Endothelial cell (in vitro differentiated cells): Measurements from ENCODE around the gene BSPRY. TPM values are rescaled to one million over a fixed set of nuclear protein-coding genes. Genes with fewer than 3 reads are reported as not detected.

ENCODE experiments used
- DNase-seq: peaks from one replicate; pipeline ENCODE4 v3.0.0; 2021; ENCODE audit warnings: low spot score
- H3K27ac Mint-ChIP-seq: one replicate; pipeline ENCODE4 v1.8.0; 2021; ENCODE audit warnings: mixed read lengths, inconsistent platforms; ENCODE audit not compliant: unreplicated experiment
- H3K27me3 Mint-ChIP-seq: one replicate; pipeline ENCODE4 v1.8.0; 2021; ENCODE audit warnings: mild to moderate bottlenecking, moderate library complexity, mixed read lengths, inconsistent platforms; ENCODE audit not compliant: unreplicated experiment
- H3K36me3 Mint-ChIP-seq: one replicate; pipeline ENCODE4 v1.8.0; 2021; ENCODE audit warnings: mild to moderate bottlenecking, low read depth, mixed read lengths, inconsistent platforms; ENCODE audit not compliant: unreplicated experiment
- H3K4me1 Mint-ChIP-seq: one replicate; pipeline ENCODE4 v1.8.0; 2021; ENCODE audit warnings: mild to moderate bottlenecking, mixed read lengths, inconsistent platforms; ENCODE audit not compliant: unreplicated experiment
- H3K4me3 Mint-ChIP-seq: one replicate; pipeline ENCODE4 v1.8.0; 2021; ENCODE audit warnings: mild to moderate bottlenecking, mixed read lengths, inconsistent platforms; ENCODE audit not compliant: unreplicated experiment
- H3K9me3 Mint-ChIP-seq: one replicate; pipeline ENCODE4 v1.8.0; 2021; ENCODE audit warnings: mixed read lengths, inconsistent platforms; ENCODE audit not compliant: unreplicated experiment
- total RNA-seq: library from RNA; stranded (reverse); fragmentation: NEBNext Ultra II Directional; extraction: Animal tissue kit (Norgen Biotek cat#: 25700); gene quantifications from one replicate; pipeline ENCODE4 v1.2.1, GENCODE V29; 2021; ENCODE audit not compliant: unreplicated experiment
- TF ChIP-seq, protein P1 (sequence below): fragments of 200-600 bp; sonication (generic); IDR thresholded peaks from one replicate; pipeline ENCODE4 v1.5.0; 2021; ENCODE audit warnings: antibody characterized with exemption; ENCODE audit not compliant: unreplicated experiment

The BSPRY gene
- total RNA-seq, 1 donor from 2014 or later = 0.15 TPM

DNA sequence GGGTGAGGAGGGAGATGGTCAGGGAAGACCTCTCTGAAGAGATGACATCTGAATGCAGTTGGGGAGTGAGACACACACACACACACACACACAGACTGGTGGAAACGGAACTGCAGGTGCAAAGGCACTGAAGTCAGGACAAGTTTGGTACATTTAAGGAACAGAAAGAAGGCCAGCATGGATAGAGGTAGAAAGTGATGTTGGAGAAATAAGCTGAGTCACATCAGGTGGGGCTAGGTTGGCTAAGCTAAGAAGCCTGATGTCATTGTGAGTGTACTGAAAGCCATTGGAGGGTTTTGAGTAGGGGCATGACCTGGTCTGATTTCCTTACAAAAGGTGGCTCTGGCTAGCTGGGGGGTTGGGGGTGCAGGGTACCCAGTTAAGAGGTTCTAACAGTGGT lies 3.1 kb downstream of the BSPRY start:
- H3K27ac Mint-ChIP-seq = no peak overlapping the region

DNA sequence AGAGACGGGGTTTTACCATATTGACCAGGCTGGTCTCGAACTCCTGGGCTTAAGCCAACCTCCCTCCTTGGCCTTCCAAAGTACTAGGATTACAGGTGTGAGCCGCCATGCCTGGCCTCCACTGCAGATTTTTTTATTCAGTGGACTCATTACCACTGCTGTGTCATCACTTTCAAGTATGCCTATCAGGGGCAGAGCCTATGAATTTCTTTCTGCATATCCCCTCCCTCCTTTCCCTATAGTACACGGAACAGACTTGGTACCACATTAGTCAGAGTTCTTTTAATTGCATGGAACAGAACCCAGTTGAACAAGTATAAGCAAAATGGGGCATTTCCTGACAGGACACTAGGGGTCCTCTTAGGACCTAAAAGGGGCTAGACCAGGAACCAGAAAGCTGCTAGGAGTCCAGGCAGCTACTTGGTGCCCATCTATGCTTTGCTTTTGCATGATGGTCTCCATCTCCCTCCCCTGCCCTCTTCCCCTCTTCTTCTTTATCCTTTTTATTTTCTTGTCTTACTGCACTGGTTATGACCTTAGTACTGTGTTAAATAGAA lies 5.8 kb downstream of the BSPRY start:
- Mint-ChIP-seq H3K36me3 (no peaks in the 10 kb centered on the region), H3K27ac (no peak overlapping the region), H3K4me3 (no peak overlapping the region), H3K4me1 (peaks cover 8% of the 10 kb centered on the region), H3K9me3 (no peaks in the 10 kb centered on the region), H3K27me3 (peaks cover 6% of the 10 kb centered on the region)
- DNase-seq = no peak
- TF ChIP-seq, protein P1, sequence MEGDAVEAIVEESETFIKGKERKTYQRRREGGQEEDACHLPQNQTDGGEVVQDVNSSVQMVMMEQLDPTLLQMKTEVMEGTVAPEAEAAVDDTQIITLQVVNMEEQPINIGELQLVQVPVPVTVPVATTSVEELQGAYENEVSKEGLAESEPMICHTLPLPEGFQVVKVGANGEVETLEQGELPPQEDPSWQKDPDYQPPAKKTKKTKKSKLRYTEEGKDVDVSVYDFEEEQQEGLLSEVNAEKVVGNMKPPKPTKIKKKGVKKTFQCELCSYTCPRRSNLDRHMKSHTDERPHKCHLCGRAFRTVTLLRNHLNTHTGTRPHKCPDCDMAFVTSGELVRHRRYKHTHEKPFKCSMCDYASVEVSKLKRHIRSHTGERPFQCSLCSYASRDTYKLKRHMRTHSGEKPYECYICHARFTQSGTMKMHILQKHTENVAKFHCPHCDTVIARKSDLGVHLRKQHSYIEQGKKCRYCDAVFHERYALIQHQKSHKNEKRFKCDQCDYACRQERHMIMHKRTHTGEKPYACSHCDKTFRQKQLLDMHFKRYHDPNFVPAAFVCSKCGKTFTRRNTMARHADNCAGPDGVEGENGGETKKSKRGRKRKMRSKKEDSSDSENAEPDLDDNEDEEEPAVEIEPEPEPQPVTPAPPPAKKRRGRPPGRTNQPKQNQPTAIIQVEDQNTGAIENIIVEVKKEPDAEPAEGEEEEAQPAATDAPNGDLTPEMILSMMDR = no peak

More for the DNA sequence above, 3.1 kb downstream of the BSPRY start:
- Mint-ChIP-seq H3K4me3 (no peak overlapping the region), H3K9me3 (no peaks in the 10 kb centered on the region), H3K27me3 (peaks cover 12% of the 10 kb centered on the region), H3K36me3 (no peaks in the 10 kb centered on the region), H3K4me1 (peaks cover 9% of the 10 kb centered on the region)
- TF ChIP-seq, protein P1 = no peak
- no peak for DNase-seq

- Mint-ChIP-seq H3K9me3 (no peaks in the 10 kb centered on the region), H3K27ac (no peak overlapping the region), H3K36me3 (no peaks in the 10 kb centered on the region), H3K4me1 (no peaks in the 10 kb centered on the region), H3K27me3 (peaks cover 2% of the 10 kb centered on the region), H3K4me3 (no peak overlapping the region)
- no peak for DNase-seq
- TF ChIP-seq, protein P1 = no peak
These were observed 7.4 kb downstream of the BSPRY start for GRCh38 chr9:113356686-113357292.

GRCh38 chr9:113359385-113359784 lies 10.0 kb downstream of the BSPRY start:
- DNase-seq = no peak
- no peaks in the 10 kb centered on the region for H3K36me3 Mint-ChIP-seq
- H3K4me3 Mint-ChIP-seq = no peak overlapping the region
- H3K27ac Mint-ChIP-seq = no peak overlapping the region
- H3K9me3 Mint-ChIP-seq = no peaks in the 10 kb centered on the region
- TF ChIP-seq, protein P1 = no peak
- H3K4me1 Mint-ChIP-seq = no peaks in the 10 kb centered on the region
- peaks cover 2% of the 10 kb centered on the region for H3K27me3 Mint-ChIP-seq

DNA sequence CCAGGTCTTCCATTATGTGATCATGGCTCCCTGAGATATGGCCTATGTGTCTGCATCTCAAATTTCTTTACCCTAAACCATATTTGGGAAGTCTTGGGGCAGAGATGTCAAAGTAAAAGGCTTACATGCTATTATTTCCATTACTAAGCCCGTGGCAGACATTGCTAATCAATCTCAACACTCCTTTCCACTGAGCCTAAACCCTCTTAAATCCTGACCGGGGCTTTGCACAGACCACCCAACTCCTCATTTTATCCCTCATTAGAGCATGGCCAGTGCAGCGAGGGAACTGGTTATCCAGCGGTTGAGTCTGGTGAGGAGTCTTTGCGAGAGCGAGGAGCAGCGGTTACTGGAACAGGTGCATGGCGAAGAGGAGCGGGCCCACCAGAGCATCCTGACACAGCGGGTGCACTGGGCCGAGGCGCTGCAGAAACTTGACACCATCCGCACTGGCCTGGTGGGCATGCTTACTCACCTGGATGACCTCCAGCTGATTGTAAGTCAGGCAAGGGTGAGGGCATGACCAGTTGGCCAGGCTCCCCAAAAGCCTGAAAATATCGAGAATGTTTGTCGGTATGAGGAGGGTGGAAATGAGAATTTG lies 11.0 kb downstream of the BSPRY start:
- no peak overlapping the region for H3K27ac Mint-ChIP-seq
- no peak for DNase-seq
- TF ChIP-seq, protein P1 = no peak

More for the DNA sequence above, 11.0 kb downstream of the BSPRY start:
- Mint-ChIP-seq H3K27me3 (peaks cover 2% of the 10 kb centered on the region), H3K4me3 (no peak overlapping the region), H3K36me3 (no peaks in the 10 kb centered on the region), H3K9me3 (no peaks in the 10 kb centered on the region), H3K4me1 (no peaks in the 10 kb centered on the region)
